NCI-H69 (cell line): ENCODE measurements around the gene NOD1.

ENCODE experiments used
- DNase-seq: peaks from one replicate; lab custom pipeline; 2025; lab: John Stamatoyannopoulos, UW

NOD1 gene

DNA sequence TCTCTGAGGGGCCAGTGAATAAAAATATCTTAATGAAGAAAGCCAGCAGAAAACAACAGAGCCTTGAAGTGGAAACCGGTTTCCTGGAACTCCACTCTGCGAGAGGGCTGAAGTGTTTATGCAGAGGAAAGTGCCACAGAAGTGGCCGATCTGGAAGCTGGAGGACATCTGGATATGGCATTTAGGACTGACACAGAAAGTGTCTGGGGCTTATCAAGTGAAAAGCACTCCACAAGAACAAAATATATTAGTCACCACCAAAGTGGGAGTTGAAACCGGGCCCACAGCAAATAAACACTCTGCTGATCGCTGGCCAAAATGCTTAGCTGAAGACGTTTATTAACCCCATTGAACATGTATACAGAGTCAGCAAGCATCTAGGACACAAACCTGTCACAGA is 7.8 kb downstream of the NOD1 start:
- DNase-seq: no peak

DNA sequence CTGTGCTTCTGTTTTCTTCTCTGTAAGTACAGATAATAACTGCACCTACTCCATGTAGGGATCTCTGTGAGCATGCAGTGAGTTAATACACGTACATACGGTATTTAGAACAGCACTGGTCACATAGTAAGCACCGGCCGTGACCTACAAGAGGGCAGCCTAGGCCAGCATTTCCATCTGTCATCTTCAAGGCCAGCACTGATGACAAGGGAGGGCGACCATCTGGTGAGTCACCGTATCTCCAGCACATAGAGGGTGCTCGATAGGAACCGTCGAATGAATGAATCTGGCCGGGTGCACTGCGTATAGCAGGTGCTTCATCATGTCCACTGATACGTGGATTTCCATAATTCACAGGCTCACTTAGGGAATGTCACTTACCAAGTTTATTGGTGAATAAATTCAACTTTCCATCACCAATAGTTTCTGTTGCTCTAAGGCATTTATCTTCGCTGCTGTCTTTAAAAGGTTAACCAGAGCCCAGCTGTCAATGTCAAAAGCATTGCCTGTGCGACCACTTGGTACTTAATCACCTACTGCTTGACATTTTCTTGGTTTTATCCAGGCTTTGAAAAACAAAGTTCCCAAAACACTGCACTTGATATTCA is 8.3 kb downstream of the NOD1 start:
- no peak for DNase-seq

DNA sequence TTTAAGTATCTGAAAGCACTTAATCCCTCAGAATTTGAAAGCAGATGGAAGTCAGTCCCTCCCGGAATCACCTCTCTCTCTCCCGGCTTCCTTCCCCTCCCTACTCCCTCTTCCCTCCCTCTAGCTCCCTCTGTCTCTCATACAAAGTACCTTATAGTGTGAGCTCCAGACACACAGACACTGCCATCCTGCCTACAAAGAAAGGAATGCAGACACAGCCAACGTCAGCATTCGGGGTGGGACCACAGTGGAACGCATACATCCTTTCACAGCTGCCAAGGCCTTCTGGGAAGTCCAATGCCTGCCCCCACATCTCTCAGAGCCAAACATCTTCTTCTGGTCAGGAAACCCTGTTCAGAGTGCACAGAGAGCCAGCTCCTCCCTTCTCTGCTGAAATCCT is 9.3 kb downstream of the NOD1 start:
- DNase-seq: peak; percentile 69

DNA sequence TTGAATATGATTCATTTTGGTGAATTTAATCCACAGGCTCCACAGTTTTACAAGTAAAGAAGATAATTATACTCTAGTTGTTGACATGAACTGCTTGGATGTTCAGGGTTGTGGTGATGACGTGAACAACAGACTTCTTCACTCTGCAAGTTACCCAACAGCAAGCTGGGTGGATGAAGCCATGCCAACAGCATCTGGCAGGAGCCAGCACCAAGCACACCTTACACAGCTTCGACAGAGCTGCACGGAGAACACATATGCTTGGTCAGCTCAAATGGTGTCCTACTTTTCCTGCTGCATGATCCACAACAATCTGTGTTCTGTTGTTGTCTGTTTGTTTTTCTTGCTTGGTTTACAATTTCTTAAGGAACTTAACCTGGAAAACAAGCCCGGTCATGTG is 9.8 kb downstream of the NOD1 start:
- DNase-seq: no peak

DNA sequence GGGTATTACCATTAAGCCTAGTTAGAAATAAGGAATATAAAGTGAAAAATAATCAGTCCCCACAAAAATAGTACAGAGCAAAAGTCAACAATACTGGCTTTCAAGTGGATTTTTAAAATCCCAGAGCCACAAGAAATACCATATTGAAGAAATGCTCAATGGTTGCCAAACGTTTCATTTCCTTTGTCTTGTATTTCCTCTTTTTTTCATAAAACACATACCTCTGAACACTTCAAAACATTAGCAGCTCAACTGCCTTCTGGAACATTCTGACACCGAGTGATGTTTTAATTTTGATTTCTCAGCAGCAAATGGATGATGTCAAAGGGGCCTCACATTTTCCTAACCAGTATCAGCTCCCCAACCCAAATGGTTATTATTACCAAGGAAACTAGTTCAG is 10.5 kb downstream of the NOD1 start:
- no peak for DNase-seq

DNA sequence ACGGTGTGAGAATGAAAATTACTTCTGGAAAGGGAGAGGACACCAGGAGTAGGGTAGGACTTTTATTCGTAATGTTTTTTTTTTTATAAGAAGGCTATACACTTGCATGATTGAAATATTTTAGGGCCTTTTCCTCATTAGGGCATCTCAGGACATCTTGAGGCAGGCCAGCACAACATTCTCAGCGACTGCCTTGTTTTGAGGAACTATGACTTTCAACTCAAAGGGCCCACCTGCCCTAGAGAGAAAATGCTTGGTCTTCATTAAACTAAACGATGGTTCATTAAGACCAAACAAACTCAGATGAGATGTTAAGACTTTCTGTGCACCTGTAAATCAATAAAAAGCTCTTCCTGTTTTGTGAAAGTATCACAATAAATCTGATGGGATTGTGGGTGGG is 11.3 kb downstream of the NOD1 start:
- DNase-seq: no peak

DNA sequence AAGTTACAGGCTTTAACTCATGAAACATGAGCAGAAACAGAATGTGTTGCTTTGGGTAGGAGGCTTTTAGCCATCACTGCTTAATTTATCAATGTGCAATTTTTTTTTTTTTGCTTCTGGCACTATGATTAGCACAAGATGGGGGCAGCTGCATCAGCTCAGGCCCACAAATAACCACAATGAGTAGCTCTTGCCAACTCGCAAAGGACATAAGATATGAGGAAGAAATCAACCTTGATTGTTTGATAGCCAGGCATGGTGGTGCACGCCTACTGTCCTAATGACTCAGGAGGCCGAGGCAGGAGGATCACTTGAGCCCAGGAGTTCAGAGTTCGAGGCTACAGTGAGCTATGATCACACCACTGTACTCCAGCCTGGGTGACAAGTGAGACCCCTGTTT is 12.3 kb downstream of the NOD1 start:
- DNase-seq: peak; percentile 40

DNA sequence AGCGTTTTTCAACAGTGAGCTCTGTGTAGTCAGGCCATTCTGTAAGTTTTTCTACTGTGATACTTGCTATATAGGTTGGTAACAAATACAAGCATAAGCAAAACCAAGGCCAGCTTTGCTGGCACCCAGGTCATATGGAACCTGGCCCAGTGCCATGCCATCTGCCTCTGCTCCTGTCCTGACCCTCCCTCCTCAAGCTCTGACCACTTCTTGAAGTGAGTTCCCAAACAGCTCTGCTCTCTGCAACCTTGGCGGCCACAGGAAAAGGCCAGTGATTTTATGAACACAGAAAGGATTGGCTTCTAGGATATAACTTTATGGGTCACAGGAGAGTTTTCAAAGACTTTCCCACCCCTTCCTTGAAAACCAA is 12.8 kb downstream of the NOD1 start:
- peak; percentile 77 for DNase-seq

DNA sequence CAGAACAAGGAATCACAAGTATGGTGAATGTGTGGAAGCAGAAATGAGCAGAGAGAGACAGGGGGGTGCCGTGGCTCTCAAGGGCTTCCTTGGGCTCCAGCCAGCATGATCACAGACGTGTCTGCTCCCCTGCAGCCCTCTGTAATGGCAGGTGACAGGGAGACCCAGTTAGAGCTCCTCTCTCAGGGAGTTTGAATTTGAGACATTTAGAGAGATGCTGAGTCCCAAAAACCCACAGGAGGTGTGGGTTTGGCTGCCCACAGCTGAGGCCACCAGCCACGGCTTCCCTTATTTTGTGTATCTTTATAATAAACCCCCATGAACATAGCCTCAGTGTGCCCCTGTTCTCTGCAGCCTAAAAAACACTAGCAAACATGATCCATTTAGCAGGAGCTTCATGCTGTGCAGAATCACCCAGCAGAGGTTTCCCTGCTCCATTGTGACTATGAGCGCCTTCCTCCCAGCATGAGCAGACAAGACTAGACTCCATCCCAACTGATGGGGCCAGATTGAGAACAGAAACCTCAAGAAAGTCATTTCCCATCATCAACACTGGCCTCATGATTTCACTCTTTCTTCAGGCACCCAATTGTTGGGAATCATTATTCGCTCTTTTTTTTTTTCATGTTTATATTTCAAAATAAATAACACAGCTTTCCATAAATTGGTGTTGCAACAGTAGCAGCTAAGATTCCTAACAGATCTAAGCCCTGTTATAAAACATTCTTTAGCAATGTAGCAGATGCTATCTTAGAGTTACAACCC is 13.4 kb downstream of the NOD1 start:
- peak; percentile 84 for DNase-seq

DNA sequence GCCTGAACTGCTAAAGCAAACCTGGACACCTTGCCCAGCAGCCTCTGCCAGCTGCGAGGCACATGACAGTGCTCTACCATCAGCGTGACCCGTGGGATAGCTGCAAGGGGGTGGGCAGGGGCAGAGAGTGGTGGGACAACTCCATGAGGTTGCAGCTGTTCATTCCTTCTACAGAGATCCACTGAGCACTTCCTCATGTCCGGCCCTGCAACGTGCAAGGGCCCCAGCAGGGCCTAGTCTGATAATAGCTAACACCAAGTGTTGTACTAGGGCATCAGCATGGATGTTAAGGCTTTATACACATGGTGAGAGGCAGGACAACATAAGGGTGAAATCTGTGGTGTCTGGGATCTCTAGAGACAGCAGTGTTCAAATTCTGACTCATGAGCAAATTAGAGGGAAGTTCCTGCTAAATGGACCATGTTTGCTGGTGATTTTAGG is 14.3 kb downstream of the NOD1 start:
- DNase-seq: peak; percentile 56

DNA sequence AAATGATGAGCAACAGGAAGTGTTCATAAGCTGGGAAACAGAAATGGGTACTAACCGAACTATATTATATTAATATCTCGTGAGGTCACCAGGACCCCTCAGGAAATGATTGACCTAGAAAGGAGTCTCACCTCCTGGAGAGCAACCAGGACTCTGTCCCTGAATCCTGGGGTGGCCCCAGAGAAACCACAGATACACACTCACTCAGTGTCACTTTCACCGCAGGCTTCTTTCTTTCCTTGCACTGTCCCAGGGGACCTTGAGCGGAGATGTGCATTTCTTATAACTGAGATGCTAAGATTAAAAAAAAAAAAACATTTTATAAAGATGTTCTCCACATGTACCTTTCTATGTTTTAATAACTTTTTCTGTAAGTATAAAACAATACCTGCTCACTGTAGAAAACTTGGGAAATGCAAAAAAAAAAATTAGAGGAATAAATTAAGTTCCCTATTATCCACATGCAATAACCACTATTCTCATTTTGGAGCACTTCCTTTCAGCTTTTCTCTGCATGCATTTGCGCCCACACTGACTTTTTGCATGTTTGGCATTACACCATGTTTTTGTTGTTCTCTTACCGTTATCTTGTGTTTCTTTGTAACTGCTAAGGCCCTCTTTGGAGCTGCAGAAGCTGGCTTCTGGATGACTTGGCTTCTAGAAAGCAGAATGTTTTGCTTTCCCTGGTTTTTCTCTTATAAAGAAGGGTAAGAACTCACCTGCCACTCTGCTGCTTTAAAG is 15.0 kb downstream of the NOD1 start:
- DNase-seq: no peak

DNA sequence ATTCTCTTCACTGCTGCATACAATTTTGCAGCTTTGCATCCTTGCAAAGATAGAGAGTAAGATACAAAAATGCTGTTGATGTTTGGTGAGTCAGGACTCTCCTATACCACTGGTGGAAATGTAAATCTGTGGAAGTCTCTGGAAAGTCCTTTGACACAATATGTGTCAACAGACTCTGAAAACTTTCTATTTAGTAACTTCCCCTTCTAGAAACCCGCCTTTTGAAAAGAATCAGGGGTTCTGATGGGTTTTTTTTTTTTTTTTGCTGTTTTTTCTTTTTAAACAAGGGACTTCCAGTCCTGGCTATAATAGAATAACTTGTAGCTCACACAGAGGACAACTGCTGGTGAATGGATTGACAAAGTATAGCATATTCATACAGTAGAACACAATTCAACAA is 16.4 kb downstream of the NOD1 start:
- no peak for DNase-seq

DNA sequence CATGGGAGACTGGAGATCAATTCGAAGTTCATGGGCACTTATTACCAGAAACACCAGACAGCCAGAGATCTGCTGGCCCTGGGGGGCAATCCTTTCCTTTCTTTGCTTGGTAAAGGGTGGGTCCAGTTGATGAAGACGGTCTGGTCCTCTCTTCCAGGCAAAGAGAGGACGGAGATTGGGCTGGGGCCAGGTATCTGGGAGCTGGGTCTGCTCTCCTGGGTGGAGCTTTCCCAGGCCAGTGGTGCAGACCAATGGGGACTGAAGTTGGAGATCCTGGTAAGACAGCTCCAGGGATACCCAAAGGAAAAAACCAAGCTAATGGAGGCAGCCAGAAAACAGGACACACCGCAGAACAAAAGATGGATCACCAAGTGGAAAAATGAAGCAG is 18.3 kb downstream of the NOD1 start:
- DNase-seq: no peak

DNA sequence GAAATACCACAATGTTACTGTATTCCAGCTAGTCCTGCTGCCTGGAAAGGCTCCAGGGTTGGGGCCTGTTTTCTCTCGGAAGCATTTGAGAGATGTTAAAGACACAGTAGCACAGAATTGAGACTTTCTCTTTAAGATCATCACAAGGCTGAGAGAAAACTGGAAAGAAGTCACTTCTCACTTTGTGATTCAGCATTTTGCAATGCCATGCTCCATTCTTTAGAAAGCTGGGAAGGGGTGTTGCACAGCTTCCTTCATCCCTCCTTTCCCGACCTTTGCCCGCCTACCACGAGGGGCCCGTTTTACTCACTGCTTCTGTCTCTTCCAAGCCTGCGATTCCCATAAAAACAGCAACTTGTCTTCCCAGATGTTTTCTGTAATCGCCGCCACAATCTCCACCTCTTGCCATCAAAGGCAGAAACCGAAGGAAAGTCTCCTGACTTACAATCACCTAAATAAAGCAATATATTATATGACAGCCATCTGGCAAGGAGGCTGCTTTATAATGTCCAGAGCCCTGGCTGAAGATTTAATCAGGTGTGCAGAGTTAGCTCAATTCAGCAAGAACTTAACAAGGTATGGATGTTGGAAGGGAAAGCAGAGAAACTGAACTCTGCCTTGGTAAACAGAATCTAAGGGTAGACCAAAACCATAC is 18.9 kb downstream of the NOD1 start:
- DNase-seq: no peak

DNA sequence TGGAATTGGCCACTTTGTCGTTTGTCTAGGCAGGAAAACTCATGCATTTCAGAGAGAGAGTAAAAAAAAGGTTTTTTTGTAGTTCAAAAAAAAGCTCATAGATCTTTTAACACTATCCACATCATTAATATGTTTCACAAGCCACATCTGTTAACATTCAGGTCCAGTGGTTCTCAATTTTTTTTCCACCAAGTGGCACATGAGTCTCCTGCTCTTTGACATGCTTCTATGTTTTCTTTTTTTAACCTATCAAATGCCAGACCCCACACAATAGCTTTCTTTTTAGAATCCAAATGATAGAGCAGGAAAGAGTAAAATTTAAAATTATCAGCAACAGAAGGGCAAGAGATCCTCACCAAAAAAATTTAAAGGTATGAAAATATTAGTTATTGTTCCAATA is 20.3 kb downstream of the NOD1 start:
- DNase-seq: no peak

DNA sequence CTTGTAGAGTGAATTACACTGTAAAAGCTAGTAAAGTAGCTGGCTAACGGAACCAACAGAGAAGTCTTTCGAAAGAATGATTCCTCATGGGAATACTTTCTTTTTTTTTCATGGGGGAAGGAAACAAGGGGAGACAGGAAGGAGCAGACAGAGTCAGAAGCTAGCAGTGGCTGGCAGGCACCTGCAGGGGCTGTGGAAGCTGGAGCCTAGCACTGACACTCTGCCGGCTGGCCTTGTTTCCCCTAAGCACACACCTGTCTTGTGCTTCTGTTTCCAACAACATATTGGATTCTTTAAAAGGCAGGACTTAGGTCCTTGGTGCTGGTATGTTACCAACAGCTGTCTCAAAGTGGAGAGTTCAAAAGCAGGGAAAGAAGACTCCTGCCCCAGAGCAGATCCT is 24.7 kb downstream of the NOD1 start:
- peak; percentile 10 for DNase-seq

DNA sequence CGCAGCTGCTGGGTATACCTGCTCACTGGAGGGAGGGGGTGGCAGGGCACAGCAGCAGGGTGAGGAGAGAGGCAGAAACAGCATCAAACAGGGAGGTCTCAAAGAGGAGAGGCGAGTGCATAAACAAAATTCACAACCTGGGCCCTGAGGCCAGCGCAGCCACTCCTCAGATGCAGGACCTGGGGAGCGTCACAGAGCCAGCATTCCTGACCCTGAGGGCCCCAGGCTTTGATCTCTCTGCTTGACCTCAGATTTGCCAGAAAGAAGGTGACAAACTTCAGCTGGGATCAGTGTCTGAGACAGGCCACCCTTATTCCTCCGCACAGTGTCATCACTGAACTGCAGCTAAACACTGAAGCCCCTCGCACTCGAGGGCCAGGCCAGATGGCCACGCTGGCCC is 25.6 kb downstream of the NOD1 start:
- no peak for DNase-seq

DNA sequence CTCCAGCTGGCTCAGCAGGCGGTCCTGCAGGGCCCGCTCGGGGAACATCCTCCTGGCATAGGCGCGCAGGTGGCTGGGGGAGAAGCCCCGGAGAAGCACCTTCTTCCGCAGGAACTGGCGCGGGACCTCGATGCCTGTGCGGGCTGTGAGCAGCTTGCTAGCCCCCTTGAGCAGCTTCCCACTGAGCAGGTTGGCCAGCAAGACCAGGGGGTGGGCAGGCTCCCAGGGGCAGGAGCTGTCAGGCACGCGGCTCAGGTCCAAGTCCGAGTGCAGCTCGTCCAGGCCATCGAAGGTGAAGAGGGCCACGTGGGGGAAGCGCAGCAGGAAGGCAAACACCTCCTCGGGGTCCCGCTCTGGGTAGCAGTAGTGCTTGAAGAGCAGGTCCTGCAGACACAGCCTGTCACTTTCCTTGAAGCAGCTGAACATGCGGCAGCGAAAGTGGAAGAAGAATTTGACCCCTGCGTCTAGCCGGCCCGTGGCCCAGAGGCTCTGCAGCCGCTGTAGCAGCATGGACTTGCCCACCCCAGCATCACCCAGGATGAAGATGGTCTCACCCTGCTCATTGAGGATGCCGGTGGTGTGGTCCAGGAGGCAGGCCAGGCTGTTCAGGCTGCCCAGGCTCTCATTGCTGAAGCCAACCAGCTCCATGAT is 26.2 kb downstream of the NOD1 start:
- DNase-seq: no peak

DNA sequence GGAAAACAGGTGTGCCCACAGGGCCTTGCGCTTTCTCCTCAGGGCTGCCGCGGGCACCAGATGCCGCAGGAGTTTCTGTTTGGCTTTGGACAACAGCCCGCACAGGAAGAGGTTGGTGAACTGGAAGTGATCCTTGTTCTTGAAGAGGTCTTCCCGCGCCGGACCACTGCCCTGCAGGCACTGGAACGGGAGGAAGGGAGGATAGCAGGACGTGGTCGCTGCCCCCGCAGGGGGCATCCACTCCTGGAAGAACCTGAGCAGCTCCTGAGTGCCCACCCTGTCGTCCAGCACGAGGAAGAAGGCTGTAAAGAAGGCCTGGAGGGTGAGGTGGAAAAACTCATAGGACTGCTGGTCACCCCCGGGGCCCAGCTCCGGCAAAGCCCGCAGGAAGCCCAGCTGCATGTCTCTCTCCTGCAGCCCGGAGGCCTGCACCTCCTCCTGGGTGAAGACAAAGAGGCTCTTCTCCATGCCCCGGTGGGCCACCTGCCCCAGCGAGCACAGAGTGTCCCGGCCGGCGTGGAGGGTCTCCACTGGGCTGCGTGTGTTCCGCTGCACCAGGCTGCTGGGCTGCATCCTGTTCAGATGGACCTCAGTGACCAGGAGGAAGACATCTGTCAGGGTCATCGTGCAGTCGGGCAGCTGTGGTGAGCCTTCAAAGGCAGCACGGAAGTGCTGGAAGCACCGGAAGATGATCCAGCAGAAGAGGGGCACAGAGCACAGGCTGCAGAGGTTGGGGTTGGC is 26.9 kb downstream of the NOD1 start:
- DNase-seq: no peak

DNA sequence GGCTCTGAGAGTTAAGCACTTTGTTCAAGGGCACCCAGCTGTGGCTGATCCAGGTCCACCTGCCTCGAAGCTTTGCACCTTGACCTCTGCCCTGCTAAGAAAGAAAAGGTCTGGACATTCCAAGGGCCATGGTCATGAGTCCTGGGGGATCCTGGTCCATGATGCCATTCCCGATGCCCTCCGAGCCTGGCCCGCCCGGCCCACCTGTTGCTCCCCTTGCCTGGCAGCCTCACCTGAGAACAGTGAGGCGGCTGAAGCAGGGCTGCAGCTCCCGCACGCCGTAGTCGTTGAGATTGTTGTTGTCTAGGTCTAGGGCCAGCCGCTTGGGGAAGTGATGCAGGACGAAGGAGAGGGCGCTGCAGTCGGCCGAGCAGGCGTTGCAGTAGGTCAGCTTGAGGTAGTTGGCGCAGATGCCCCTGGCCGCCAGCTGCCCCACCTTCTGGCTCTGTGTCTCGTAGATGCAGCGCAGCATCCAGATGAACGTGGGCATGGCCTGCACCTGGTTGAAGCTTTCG is 27.5 kb downstream of the NOD1 start:
- DNase-seq: no peak

DNA sequence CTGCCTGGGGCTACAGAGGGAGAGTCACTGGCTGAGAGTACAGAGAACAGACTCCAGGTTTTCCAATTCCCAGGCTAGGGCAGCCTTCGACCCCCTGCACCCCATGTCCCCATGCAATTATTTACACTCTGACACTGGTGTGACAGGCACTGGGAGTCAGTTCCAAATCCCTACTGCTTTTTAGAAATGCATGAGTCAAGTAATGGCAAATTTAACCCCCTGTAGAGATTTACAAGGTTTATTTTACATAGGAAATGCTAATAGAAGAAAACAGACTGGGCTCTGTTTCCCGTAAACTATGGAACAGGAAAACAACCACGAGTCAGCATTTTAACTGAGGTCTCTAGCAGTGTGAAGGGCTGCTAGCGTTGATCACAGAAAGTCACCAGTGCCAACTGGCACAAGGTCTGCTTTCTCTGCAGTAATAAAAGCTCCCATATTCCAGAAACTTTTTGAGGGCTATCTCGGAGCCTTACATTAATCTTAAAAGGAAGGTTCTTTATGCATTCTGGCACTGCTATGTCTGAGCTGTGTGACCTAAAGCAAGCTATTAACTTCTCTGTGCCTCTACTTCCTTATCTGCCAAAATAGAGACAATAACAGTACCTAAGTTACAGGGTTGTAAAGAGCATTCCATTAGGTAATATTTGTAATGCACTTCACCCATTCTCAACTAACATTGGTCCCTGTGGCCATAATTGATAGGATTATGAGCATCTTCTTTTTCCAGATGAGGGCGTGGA is 28.2 kb downstream of the NOD1 start:
- no peak for DNase-seq
